BLaER1 (cell line): Measurements from ENCODE around the gene SMIM12.

Experiments used
- H3K27ac ChIP-seq: shearing (Covaris generic); formaldehyde crosslinking; 2 replicates; pipeline ENCODE4 v1.8.1; 2022
- H3K27me3 ChIP-seq: shearing (Covaris generic); formaldehyde crosslinking; 2 replicates; pipeline ENCODE4 v1.8.1; 2022
- H3K36me3 ChIP-seq: shearing (Covaris generic); formaldehyde crosslinking; 2 replicates; pipeline ENCODE4 v1.8.1; 2022
- H3K4me1 ChIP-seq: shearing (Covaris generic); formaldehyde crosslinking; 2 replicates; pipeline ENCODE4 v1.8.1; 2022
- H3K4me2 ChIP-seq: shearing (Covaris generic); formaldehyde crosslinking; 2 replicates; pipeline ENCODE4 v1.8.1; 2022
- H3K4me3 ChIP-seq: shearing (Covaris generic); formaldehyde crosslinking; 2 replicates; pipeline ENCODE4 v1.8.1; 2022
- H3K9ac ChIP-seq: shearing (Covaris generic); formaldehyde crosslinking; 2 replicates; pipeline ENCODE4 v1.8.1; 2022
- H3K9me3 ChIP-seq: shearing (Covaris generic); formaldehyde crosslinking; 2 replicates; pipeline ENCODE4 v1.8.1; 2022
- H4K20me1 ChIP-seq: shearing (Covaris generic); formaldehyde crosslinking; 2 replicates; pipeline ENCODE4 v1.8.1; 2022
- Cebpa-rat ChIP-seq: shearing (Covaris generic); IDR thresholded peaks from 2 replicates; pipeline ENCODE4 v1.8.1; 2022

The SMIM12 gene

GRCh38 chr1:34865981-34866761, 6.6 kb upstream of the SMIM12 start:
- Histone ChIP-seq H4K20me1 (no peaks in the 10 kb centered on the region), H3K9me3 (no peaks in the 10 kb centered on the region), H3K36me3 (no peaks in the 10 kb centered on the region), H3K9ac (peak overlapping the region; percentile 87), H3K27ac (peak overlapping the region; percentile 88), H3K4me3 (peak overlapping the region; percentile 75), H3K4me2 (peak overlapping the region; percentile 94), H3K4me1 (peaks cover 11% of the 10 kb centered on the region; the same call in 1 of the 2 replicates), H3K27me3 (no peaks in the 10 kb centered on the region)
- TF ChIP-seq Cebpa-rat: no peak

DNA sequence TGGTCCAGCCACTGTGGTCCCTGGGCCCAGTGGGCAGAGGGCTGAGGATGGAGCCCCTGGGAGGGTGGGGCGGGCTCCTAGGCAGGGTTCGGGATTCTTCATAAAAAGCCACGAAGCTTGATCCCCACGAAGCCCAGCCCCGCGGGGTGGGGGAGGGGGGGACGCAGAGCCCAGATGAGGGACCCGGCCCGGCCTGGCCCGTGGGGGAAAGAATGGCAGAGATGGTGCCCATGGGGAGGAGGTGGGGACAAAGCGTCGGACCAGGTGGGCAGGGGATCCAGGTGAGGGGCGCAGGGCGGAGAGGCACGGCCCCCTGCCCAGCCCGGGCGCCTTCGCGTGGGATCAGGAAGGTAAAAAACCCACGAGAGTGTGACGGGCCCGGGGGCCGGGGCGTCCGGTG, 6.0 kb upstream of the SMIM12 start:
- peak overlapping the region; percentile 88 for H3K27ac ChIP-seq

GRCh38 chr1:34864759-34865158, 5.2 kb upstream of the SMIM12 start:
- H3K4me1 ChIP-seq: peaks cover 17% of the 10 kb centered on the region
- H3K4me3 ChIP-seq: no peak overlapping the region
- H3K36me3 ChIP-seq: no peaks in the 10 kb centered on the region
- no peaks in the 10 kb centered on the region for H3K27me3 ChIP-seq
- no peaks in the 10 kb centered on the region for H4K20me1 ChIP-seq
- no peak overlapping the region for H3K4me2 ChIP-seq
- H3K9ac ChIP-seq: no peak overlapping the region
- no peak for TF ChIP-seq Cebpa-rat
- H3K9me3 ChIP-seq: no peaks in the 10 kb centered on the region
- no peak overlapping the region for H3K27ac ChIP-seq

More for the DNA sequence above, 6.0 kb upstream of the SMIM12 start:
- no peaks in the 10 kb centered on the region for H3K27me3 ChIP-seq
- TF ChIP-seq Cebpa-rat: no peak
- H3K9ac ChIP-seq: peak overlapping the region; percentile 87
- H4K20me1 ChIP-seq: no peaks in the 10 kb centered on the region
- no peaks in the 10 kb centered on the region for H3K9me3 ChIP-seq
- H3K4me2 ChIP-seq: peak overlapping the region; percentile 94
- peaks cover 11% of the 10 kb centered on the region; the same call in 1 of the 2 replicates for H3K4me1 ChIP-seq
- H3K4me3 ChIP-seq: peak overlapping the region; percentile 75
- H3K36me3 ChIP-seq: no peaks in the 10 kb centered on the region

GRCh38 chr1:34863501-34863900, 4.0 kb upstream of the SMIM12 start:
- Histone ChIP-seq H3K4me3 (no peak overlapping the region), H3K27me3 (no peaks in the 10 kb centered on the region), H4K20me1 (peaks cover 7% of the 10 kb centered on the region; the same call in 1 of the 2 replicates), H3K9ac (no peak overlapping the region), H3K9me3 (no peaks in the 10 kb centered on the region), H3K4me2 (no peak overlapping the region), H3K4me1 (peaks cover 23% of the 10 kb centered on the region), H3K36me3 (no peaks in the 10 kb centered on the region), H3K27ac (no peak overlapping the region)
- no peak for TF ChIP-seq Cebpa-rat

- H3K9ac ChIP-seq: peak overlapping the region; percentile 90
- H3K4me3 ChIP-seq: peak overlapping the region; percentile 89
- peak overlapping the region; percentile 85 for H3K27ac ChIP-seq
- peak overlapping the region; percentile 94 for H3K4me2 ChIP-seq
- no peaks in the 10 kb centered on the region for H3K9me3 ChIP-seq
- H3K4me1 ChIP-seq: peaks cover 23% of the 10 kb centered on the region
- TF ChIP-seq Cebpa-rat: no peak
- H4K20me1 ChIP-seq: peaks cover 46% of the 10 kb centered on the region; the same call in 1 of the 2 replicates
- H3K36me3 ChIP-seq: peaks cover 26% of the 10 kb centered on the region
- H3K27me3 ChIP-seq: no peaks in the 10 kb centered on the region
These were observed 576 bp downstream of the SMIM12 start for GRCh38 chr1:34858901-34859445.

DNA sequence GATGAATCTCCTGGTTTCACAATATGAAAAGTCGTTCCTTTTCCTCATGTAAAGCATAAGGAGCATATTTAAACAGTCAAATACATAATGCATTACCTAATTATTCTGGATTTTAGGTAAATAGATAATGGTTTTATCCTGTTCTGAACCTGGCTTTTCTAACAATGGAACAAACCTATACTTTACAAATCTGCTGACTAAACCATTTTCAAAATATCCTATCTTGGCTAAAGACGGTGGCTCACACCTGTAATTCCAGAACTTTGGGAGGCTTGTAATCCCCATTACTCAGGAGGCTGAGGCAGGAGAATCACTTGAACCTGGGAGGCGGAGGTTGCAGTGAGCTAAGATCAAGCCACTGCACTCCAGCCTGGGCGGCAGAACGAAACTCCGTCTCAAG, 2.9 kb downstream of the SMIM12 start:
- Histone ChIP-seq H3K9ac (no peak overlapping the region), H4K20me1 (peaks cover 64% of the 10 kb centered on the region), H3K36me3 (peaks cover 41% of the 10 kb centered on the region), H3K9me3 (no peaks in the 10 kb centered on the region), H3K27me3 (no peaks in the 10 kb centered on the region), H3K4me2 (no peak overlapping the region), H3K27ac (no peak overlapping the region), H3K4me3 (no peak overlapping the region), H3K4me1 (peaks cover 23% of the 10 kb centered on the region)
- no peak for TF ChIP-seq Cebpa-rat

- peaks cover 75% of the 10 kb centered on the region for H4K20me1 ChIP-seq
- no peak overlapping the region for H3K9ac ChIP-seq
- H3K36me3 ChIP-seq: peaks cover 71% of the 10 kb centered on the region
- H3K27ac ChIP-seq: no peak overlapping the region
- no peak overlapping the region for H3K4me3 ChIP-seq
- TF ChIP-seq Cebpa-rat: no peak
- H3K27me3 ChIP-seq: no peaks in the 10 kb centered on the region
- peaks cover 4% of the 10 kb centered on the region for H3K4me1 ChIP-seq
- H3K4me2 ChIP-seq: no peak overlapping the region
- no peaks in the 10 kb centered on the region for H3K9me3 ChIP-seq
These were observed 6.8 kb downstream of the SMIM12 start for GRCh38 chr1:34852677-34853217.

- TF ChIP-seq Cebpa-rat: no peak
- Histone ChIP-seq H3K27ac (no peak overlapping the region), H3K27me3 (no peaks in the 10 kb centered on the region), H3K9me3 (no peaks in the 10 kb centered on the region), H3K9ac (no peak overlapping the region), H3K4me1 (no peaks in the 10 kb centered on the region), H4K20me1 (peaks cover 79% of the 10 kb centered on the region), H3K4me3 (no peak overlapping the region), H3K4me2 (no peak overlapping the region), H3K36me3 (peaks cover 75% of the 10 kb centered on the region)
These were observed 8.0 kb downstream of the SMIM12 start for GRCh38 chr1:34851431-34852105.

GRCh38 chr1:34850382-34850781, 9.2 kb downstream of the SMIM12 start:
- Histone ChIP-seq H3K4me2 (no peak overlapping the region), H3K27me3 (no peaks in the 10 kb centered on the region), H3K4me1 (no peaks in the 10 kb centered on the region), H3K4me3 (no peak overlapping the region), H4K20me1 (peaks cover 80% of the 10 kb centered on the region), H3K9ac (no peak overlapping the region), H3K9me3 (no peaks in the 10 kb centered on the region), H3K36me3 (peaks cover 64% of the 10 kb centered on the region), H3K27ac (no peak overlapping the region)
- no peak for TF ChIP-seq Cebpa-rat

DNA sequence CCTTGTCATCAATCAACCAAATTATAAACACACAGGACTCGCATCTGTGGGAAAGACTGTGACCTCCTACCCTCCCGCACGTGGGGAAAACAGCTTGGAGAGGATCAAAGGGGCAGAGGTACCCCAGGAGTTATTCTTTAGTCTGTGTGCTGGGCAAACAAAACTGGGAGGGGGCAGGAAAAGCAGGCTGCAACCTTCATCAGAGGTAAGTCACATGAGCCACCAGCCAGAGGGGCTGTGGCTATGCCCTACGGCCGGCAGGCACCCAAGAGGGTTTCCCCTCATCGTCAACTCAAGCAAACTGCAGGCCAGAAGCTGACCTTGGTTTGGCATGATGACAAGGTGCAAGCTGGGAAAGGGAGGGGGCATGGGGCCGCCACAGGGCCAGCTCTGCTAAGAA, 12.5 kb downstream of the SMIM12 start:
- H3K27me3 ChIP-seq: no peaks in the 10 kb centered on the region
- H3K9me3 ChIP-seq: no peaks in the 10 kb centered on the region
- H3K9ac ChIP-seq: no peak overlapping the region
- H3K27ac ChIP-seq: no peak overlapping the region
- H3K4me2 ChIP-seq: no peak overlapping the region
- peaks cover 66% of the 10 kb centered on the region for H4K20me1 ChIP-seq
- no peak for TF ChIP-seq Cebpa-rat
- H3K4me1 ChIP-seq: no peaks in the 10 kb centered on the region
- H3K36me3 ChIP-seq: peaks cover 38% of the 10 kb centered on the region
- H3K4me3 ChIP-seq: no peak overlapping the region
